Measurements from ENCODE around the gene ZNF385C. TPM values are rescaled to one million over a fixed set of nuclear protein-coding genes. Genes with fewer than 3 reads are reported as not detected.

Gene ZNF385C
- polyA plus RNA-seq, 3 donors: 8.7 TPM

- DNase-seq (ENCODE audit: extremely low read depth in 1 of 11, low read depth in 9 of 11, low spot score in 4 of 11): no peak
These were observed 38.0 kb downstream of the ZNF385C start for GRCh38 chr17:42060231-42060630.

- no peak for DNase-seq (ENCODE audit: extremely low read depth in 1 of 11, low read depth in 9 of 11, low spot score in 4 of 11)
These were observed 38.5 kb downstream of the ZNF385C start for GRCh38 chr17:42059815-42060214.

GRCh38 chr17:42058063-42058462 lies 40.2 kb downstream of the ZNF385C start:
- no peak for DNase-seq (ENCODE audit: extremely low read depth in 1 of 11, low read depth in 9 of 11, low spot score in 4 of 11)

- no peak for DNase-seq (ENCODE audit: extremely low read depth in 1 of 11, low read depth in 9 of 11, low spot score in 4 of 11)
These were observed 41.6 kb downstream of the ZNF385C start for GRCh38 chr17:42056635-42057034.

- peak in 1 of 11 donors; percentile 56 for DNase-seq (ENCODE audit: extremely low read depth in 1 of 11, low read depth in 9 of 11, low spot score in 4 of 11)
These were observed 42.8 kb downstream of the ZNF385C start for GRCh38 chr17:42055496-42055895.

- no peak for DNase-seq (ENCODE audit: extremely low read depth in 1 of 11, low read depth in 9 of 11, low spot score in 4 of 11)
These were observed 43.2 kb downstream of the ZNF385C start for GRCh38 chr17:42055027-42055426.

- DNase-seq (ENCODE audit: extremely low read depth in 1 of 11, low read depth in 9 of 11, low spot score in 4 of 11): no peak
These were observed 44.4 kb downstream of the ZNF385C start for GRCh38 chr17:42053731-42054500.

- no peak for DNase-seq (ENCODE audit: extremely low read depth in 1 of 11, low read depth in 9 of 11, low spot score in 4 of 11)
These were observed 45.9 kb downstream of the ZNF385C start for GRCh38 chr17:42052346-42052877.

GRCh38 chr17:42051645-42052044 lies 46.6 kb downstream of the ZNF385C start:
- DNase-seq (ENCODE audit: extremely low read depth in 1 of 11, low read depth in 9 of 11, low spot score in 4 of 11): no peak

- no peak for DNase-seq (ENCODE audit: extremely low read depth in 1 of 11, low read depth in 9 of 11, low spot score in 4 of 11)
These were observed 47.3 kb downstream of the ZNF385C start for GRCh38 chr17:42051013-42051400.

GRCh38 chr17:42050393-42051012 lies 47.8 kb downstream of the ZNF385C start, which contains the start of gene C17orf113:
Gene C17orf113, minus strand, starts transcription at chr17:42050601. Its CDS starts 7,225 bp downstream, at chr17:42043376.
- DNase-seq (ENCODE audit: extremely low read depth in 1 of 11, low read depth in 9 of 11, low spot score in 4 of 11): peak in 4 of 11 donors; percentile 51 to 65 (median 60)

- no peak for DNase-seq (ENCODE audit: extremely low read depth in 1 of 11, low read depth in 9 of 11, low spot score in 4 of 11)
These were observed 48.4 kb downstream of the ZNF385C start for GRCh38 chr17:42049834-42050392.

- no peak for DNase-seq (ENCODE audit: extremely low read depth in 1 of 11, low read depth in 9 of 11, low spot score in 4 of 11)
These were observed 50.9 kb downstream of the ZNF385C start for GRCh38 chr17:42047343-42047742.

GRCh38 chr17:42045719-42046118 lies 52.6 kb downstream of the ZNF385C start:
- DNase-seq (ENCODE audit: extremely low read depth in 1 of 11, low read depth in 9 of 11, low spot score in 4 of 11): no peak

GRCh38 chr17:42042598-42043319 lies 55.5 kb downstream of the ZNF385C start:
- no peak for DNase-seq (ENCODE audit: extremely low read depth in 1 of 11, low read depth in 9 of 11, low spot score in 4 of 11)

GRCh38 chr17:42041619-42042018 lies 56.7 kb downstream of the ZNF385C start:
- no peak for DNase-seq (ENCODE audit: extremely low read depth in 1 of 11, low read depth in 9 of 11, low spot score in 4 of 11)

GRCh38 chr17:42040818-42041217 lies 57.5 kb downstream of the ZNF385C start:
- DNase-seq (ENCODE audit: extremely low read depth in 1 of 11, low read depth in 9 of 11, low spot score in 4 of 11): no peak

GRCh38 chr17:42039794-42040763 lies 58.2 kb downstream of the ZNF385C start:
- DNase-seq (ENCODE audit: extremely low read depth in 1 of 11, low read depth in 9 of 11, low spot score in 4 of 11): no peak

All from renal cortex interstitium (tissue), 11 donors.